ENCODE measurements around the gene ALDH1A1.

The ALDH1A1 gene

DNA sequence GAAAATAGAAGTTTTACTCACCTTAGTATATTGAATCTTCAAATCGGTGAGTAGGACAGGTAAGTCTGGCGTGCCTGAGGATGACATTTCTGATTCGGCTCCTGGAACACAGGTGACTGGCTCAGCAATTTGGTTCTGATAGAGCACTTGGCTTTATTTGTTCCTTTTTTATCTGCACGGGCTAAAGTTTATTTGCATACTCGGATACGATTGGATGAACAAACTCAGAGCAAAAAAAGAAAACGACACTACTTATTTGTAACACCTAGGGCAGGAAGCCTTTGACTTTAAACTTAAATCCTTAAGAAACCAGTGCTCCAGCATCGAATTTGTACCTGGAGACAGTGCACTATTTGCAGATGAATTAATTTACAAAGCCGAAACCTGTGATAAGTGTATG is at the start of gene ALDH1A1:
TSS of gene ALDH1A1 (minus strand) at position 140 of the 400 bp plus-strand sequence. CDS start at position 87, 53 bp downstream.
- intact Hi-C loops (cut with DNase I), result no loop called here
- no peak for DNase-seq

DNA sequence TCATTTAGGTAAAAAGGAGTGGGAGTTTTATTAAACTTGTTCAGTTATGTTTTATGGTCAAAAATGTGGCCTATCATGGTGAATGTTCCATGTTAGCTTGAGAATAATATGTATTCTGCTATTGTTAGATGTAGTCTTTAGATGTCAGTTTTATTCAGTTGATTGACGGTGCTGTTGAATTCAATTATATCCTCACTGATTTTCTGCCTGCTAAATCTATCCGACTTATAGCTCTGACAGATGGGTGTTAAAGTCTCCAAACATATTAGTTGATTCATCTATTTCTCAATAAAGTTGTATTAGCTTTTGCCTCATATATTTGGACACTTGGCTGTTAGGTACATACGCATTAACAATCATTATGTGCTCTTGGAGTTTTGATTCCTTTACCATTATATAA is 49.0 kb upstream of the ALDH1A1 start:
- intact Hi-C loops (cut with DNase I), result no loop called here
- no peak for DNase-seq

DNA sequence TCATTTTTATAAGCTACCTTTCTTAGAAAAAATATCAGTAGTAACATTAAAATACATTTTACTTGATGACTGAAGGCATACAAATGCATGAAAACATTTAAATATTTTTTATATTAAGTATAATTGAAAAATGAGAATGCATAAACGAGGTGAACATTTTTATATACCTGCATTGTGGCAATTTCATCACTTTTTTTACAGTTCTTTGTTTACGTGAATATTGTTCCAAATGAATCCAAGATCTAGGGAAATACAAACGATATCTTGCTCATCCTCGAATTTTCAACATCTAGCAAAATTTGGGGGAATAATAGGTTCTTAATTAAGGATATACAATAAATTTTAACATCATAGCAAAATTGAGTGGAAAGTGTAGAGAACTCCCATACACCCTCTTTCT is 45.5 kb upstream of the ALDH1A1 start:
- DNase-seq, result no peak
- intact Hi-C loops (cut with DNase I), result no loop called here

DNA sequence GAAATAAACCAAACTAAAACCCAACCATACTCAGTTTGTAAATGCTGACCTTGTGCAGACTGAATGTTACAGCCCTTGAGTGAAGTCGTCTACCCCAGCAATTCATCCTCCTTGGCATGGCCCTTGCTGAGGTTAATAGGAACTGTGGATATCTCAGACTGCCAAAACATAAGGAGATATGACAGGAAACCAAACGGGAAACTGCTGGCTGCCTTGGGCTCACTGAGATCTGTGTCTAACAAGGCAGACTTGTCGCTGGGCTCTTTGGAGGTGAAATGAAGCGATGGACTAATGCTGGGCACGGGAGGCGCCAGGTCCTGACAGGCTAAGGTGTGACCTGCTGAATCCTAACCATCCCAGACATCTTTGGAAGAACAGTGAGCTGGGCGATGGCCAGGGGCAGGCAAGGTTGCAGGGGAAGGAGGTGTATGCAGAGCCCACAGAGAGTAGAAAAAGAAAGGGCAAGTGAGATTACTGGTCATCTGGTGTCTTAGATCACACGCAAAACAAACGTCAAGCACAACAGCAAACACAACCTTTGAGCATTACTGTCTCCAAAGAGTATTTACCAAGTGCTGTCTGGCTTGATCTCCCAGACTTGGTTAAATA is 44.6 kb upstream of the ALDH1A1 start:
- intact Hi-C loops (cut with DNase I), result no loop called here
- no peak for DNase-seq

DNA sequence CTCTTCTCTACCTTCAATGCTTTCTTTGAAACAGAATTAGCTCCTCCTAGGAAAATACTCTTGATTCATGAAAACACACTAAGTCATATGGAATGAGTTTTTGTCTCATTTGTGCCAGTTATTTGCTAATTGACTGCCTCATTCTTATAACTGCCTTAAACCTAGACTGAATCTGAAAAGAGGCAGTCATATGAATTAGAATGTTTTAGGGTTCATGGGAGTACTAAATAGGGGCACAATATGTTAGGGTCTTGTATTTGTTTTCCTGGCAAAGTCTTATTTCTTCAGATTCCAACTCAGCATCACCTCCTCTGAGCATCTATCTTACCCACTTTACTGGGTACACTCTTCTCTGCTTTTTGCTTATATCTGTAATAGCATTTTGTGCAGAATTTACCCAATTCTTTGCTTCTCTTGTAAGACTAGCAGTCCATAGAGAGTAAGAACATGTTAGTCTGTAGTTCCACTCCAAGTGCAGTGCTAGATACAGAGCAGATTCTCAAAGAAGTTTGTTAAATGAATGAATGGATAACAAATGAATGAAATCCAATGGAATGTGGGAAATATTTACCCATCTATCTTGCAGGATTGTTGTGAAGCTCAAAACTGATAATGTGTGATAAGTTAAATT is 43.9 kb upstream of the ALDH1A1 start:
- DNase-seq, result no peak
- intact Hi-C loops (cut with DNase I), result no loop called here

DNA sequence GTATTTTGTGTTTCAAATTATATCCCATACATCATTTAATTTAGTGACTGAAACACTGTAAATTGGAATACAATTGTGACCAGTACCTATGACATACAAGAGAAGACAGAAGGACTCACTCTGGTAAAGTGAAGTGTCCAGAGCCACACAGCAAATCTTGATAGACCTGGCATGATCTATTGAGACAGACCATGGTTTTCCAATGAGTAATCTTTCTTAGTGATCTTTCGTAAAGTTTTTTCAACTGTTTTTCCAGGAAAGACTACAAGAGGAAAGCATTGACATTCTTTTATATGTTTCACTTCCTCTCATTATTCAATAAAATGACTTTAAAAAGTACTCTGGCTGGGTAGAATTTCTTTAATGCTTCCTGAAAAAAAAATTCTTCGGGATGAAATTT is 43.3 kb upstream of the ALDH1A1 start:
- DNase-seq, result no peak
- intact Hi-C loops (cut with DNase I), result no loop called here

DNA sequence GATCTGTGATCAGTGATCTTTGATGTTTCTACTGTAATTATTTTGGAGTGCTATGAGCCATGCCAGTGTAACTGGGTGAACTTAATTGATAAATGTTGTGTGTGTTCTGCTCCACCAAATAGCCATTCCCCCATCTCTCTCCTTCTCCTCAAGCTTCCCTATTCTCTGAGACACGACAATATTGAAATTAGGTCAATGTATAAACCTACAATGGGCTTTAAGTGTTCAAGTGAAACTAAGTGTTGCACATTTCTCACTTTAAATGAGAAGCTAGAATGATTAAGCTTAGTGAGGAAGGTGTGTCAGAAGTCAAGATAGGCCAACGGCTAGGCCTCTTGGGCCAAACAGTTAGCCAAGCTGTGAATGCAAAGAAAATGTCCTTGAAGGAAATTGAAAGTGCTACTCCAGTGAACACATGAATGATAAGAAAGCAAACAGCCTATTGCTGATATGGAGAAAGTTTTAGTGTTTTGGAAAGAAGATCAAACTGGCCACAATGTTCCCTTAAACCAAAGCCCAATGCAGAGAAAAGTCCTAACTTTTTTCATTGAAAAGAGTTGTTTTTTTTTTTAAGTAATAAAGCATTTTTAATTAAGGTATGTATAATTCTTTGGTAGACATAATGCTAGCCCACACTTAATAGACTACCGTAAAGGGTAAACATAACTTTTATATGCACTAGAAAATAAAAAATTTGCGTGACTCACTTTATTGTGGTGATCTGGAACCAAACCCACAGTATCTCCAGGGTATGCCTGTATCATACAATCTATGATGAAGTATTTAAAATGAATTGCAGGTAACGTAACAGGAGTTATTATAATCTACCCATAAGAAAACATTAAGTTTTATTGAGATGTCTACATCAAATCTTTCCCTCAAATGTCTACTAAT is 42.5 kb upstream of the ALDH1A1 start:
- DNase-seq, result no peak
- intact Hi-C loops (cut with DNase I), result no loop called here

DNA sequence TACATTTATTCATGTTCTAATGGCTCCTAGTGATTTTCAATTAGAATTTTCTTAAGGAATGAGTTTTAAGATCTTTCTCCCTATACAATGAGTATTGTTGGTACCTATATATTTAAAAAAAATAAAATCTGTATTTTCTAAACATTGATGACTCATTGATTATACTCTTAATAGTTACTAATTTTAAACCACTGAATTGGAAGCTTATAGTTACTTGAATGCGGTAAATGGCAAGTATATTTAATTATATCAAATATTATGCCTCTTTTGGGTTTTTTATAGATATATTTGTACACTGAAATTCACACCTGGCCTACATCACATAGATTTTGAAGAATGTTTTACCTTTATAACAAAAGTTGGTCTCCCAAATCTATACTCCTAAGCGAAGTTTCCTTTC is 38.9 kb upstream of the ALDH1A1 start:
- intact Hi-C loops (cut with DNase I), result no loop called here
- DNase-seq, result no peak

DNA sequence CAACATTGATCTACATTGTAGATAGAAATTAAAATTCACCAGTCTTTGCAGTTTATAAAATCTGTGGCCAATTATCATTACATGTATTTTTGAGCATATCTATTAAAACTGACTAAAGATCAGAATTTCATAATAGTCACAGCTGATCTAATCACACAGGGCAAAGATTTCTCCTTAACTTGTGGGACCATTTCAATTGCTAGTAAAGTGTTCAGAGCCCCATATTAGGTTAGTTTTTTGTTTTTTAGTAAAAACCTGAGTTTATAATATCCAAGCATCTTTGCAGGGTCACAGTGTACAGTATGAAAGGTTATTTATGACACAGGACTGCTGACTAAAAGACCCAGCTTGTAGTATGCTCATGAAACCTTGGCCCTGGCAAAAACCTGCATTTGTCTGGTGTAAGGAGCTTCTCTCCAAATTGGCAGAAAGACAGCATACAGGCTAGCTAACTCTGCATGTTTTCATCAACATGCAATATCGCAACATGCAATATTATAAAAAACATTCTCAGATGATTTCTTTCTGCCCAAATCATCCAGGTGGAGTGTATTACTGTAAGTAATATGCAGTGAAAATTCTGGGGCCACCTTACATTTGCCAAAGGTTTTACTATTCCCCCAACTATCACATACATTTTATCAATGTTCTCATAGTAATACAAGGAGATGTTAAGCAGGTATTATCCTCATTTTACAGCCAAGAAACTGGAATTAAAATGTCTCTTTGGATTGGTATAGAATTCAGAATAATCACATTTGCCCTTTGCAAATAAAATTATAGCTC is 37.7 kb upstream of the ALDH1A1 start:
- DNase-seq, result no peak
- intact Hi-C loops (cut with DNase I), result no loop called here

DNA sequence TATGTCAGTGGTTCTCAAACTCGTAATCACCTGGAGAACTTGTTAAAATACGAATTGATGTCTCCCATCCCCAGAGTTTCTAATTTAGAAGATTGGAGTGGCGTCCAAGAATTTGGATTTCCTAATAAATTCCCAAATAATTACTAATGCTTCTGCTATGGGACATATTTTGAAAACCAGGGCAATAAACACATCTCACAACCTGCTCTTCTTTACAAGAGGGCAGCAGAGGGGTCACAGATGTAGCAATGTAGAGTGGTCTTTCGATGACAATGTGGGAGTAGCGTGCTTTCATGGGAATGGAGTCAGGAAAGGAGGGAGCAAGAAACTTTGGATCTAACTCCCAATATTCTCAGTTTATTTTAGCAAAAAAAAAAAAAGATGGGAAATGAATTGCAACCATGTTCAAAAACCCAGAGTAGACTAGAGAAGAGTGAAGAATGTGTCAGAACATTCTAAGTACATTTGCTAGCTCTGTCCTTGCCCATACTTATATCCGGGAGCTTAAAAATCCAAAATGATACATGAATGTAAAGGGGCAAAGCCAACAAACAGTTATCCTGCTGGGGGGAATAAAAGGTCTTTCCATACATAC is 33.8 kb upstream of the ALDH1A1 start:
- no peak for DNase-seq
- intact Hi-C loops (cut with DNase I), result no loop called here

DNA sequence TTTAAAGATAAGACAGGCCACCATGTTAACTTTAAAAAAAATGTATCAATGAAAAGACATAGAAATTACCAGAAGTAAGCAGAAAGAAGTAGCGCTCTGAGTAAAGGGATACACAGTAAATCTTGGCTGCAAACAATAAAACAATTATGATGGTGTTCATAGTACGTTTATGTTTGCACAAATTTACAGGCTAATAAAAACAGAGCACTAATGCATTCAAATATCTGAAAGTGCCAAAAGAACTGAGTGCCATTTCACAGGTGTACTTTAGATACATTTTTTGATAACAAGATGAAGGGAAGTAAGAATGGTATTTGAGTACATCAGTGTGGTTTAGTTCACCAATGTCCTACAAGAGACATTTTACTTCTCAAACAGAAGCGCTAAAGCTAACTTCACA is 32.9 kb upstream of the ALDH1A1 start:
- DNase-seq, result no peak
- intact Hi-C loops (cut with DNase I), result no loop called here

DNA sequence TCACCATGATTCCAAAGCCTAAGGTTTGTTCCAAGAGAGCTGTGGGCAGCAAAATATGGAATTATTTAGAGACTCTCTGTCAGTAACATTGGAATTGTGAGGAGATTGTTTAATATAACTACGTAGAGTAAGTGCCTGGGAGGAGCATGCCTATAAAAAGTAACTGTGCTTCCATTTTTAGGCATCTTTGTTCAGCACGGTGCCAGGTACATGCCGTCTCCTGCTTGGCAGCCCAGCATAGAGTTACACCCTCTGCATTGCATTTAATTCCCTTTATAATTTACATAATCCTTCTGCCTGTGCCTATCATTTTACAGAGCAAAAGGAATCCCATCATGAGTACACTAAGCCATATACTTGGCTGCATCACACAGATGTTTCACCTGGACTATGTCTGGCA is 32.1 kb upstream of the ALDH1A1 start:
- peak in 33 of 42 donors; percentile 5 to 81 (median 36) for DNase-seq
- intact Hi-C loops (cut with DNase I), result no loop called here

DNA sequence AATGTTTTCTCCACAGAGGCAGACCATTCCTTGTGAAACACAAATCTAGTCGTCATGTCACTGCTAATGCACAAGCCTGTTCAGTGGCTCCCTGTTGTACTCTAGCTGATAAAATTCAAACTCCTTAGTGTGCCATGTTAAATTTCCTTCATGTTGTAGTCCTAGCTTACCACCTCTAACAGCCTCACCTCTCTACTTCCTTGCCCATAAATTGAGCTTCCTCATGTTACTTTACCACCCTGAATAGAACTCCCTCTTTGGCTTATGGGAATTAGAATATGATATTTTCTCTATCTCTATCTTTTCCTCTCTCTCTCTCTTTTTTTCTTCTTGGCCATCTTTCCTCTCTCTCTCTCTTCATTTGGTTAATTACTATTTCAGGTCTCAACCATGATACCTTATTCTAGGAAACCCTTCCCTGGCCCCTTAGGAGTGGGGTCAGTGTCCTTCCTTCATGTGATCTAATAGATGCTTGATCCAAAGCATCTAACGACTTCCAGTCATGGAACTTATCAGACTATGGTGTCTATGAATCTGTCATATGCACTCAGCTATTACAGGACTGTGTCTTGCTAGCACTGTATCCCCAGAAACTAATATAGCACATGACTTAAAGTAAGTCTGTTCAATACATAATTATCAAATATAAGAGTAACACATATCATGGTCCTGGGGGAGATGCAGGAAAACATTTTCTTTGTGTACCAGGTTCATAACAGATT is 31.5 kb upstream of the ALDH1A1 start:
- intact Hi-C loops (cut with DNase I), result no loop called here
- no peak for DNase-seq

DNA sequence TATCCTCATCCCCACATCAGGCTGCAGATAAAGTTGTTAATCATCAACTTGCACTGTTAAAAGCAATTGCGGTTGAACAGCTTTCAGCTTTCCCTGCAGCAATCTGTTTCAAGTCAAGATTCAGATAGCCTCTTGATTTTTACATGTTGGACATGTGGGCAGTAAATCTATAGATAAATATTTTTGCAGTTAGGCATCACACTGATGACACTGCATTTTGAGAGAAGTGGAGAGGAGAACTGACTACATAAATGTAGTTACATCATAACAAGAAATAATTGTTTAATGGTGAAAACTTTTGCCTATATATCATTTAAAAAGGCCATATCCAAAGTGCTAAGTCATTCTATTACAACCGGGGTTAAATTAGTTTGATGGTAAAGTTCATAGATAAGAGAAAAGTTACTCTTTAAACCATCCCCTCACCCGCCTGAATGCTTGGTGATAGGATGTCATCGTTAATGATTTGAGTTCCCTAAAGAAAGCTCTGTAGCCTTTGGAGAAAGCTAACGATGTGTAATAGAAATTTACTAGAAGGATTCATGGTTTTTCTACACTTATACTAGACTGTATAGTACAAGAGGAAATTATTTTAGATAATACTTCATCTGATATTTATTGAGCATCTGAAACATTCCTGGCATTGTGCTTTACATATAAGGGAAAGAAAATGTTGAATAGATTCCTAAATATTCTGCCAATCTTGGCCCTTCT is 30.8 kb upstream of the ALDH1A1 start:
- intact Hi-C loops (cut with DNase I), result no loop called here
- no peak for DNase-seq

DNA sequence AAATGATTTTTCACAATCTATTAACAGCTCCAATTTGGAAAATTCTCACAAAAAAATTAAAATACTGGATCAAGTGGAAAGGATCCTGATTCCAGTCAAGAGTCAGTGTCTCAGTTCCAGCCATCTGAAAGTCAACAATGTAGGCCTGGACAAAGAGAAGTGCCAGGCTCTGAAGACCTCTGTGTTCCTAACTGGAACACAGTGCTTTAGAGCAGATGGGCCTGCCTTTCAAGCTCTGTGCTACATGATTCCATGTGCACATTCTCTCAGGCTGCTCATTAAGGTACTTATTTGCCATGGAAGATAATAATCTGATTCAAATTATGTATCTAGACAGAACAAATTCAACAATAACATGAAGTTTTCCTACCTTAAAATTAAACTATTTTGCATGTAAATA is 30.2 kb upstream of the ALDH1A1 start:
- intact Hi-C loops (cut with DNase I), result no loop called here

DNA sequence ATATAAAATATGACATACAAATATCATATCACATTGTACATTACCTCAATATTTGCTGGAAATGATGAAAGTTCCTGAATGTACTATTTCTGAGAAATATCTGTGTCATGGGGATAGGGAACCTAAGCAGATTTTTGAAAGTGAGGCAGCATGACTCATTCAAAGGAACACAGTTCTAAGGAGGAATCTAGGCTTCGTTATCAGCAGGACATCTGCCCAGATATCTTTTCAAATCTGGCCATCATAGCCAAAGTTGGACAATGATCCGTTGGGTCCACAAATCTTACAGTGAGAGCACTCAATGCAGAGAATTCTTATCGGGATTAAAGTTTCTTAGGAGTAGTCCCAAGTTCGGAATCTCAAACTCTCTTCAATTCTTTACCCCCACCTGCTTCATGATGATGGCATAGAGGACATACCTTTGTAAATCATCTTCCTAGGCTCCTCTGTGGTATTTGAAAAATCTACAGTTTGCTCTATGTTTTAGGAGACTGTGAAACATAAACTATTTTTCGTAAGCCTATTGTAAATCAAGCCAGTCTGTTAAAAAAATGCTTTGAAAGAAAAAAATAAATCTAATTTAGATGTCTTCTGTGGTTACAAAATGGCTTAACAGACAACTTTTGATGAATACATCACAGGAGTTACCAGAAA is 29.4 kb upstream of the ALDH1A1 start:
- intact Hi-C loops (cut with DNase I), result no loop called here
- no peak for DNase-seq

More for the DNA sequence above, 30.2 kb upstream of the ALDH1A1 start:
- DNase-seq, result no peak

DNA sequence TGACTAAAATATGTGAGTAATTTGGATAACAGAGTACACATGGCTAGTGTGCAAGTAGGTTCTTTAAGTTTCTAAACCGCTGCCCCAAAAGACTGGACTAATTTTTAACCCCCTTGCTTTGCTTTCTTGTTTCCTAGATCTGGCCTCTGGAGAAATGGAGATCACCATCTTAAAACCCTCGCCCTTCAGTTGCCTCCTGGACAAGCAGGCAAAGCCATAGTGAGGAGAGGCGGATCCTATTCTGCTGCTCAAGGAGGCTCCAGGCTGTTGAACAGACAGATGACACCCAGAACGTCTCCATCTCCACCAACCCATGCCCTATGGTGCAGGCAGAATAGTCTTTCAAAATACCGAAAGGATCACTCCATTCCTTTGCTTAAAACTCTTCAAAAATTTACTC is 28.6 kb upstream of the ALDH1A1 start:
- intact Hi-C loops (cut with DNase I), result no loop called here
- no peak for DNase-seq

Measured in head of caudate nucleus (tissue), 42 donors.